OCI-LY7 (cell line): Measurements from ENCODE around the gene ZNRF2. TPM values are rescaled to one million over a fixed set of nuclear protein-coding genes. Genes with fewer than 3 reads are reported as not detected.

Experiments used
- BruUV-seq: library from RNA; stranded (reverse); fragments of 400-500 nt; replicated peaks from 2 replicates; lab custom pipeline; 2021; lab: Mats Ljungman, UMichigan
- CTCF ChIA-PET: fragments of 300-600 bp; sonication (Branson Sonifier 250); formaldehyde crosslinking; loops from one replicate; lab custom pipeline; 2022; ENCODE audit warnings: antibody characterized with exemption; ENCODE audit not compliant: unreplicated experiment; lab: Charles Lee
- POLR2A ChIA-PET: fragments of 300-600 bp; sonication (Branson Sonifier 250); formaldehyde crosslinking; loops from one replicate; lab custom pipeline; 2022; ENCODE audit warnings: antibody characterized with exemption; lab: Charles Lee
- DNase-seq: peaks from one replicate; pipeline ENCODE4 v3.0.0-alpha.2; 2015; ENCODE audit warnings: low spot score
- H2AFZ ChIP-seq: fragments of 200-600 bp; sonication (generic), shearing (Covaris generic); 2 replicates; pipeline ENCODE4 v1.6.1; 2014; ENCODE audit warnings: mild to moderate bottlenecking, antibody characterized with exemption, low read length, moderate library complexity
- H3K27ac ChIP-seq: fragments of 200-600 bp; sonication (generic); 2 replicates; pipeline ENCODE4 v1.5.1; 2014; ENCODE audit warnings: mixed run types, low read depth, mild to moderate bottlenecking, moderate library complexity, low read length, inconsistent platforms; ENCODE audit not compliant: poor library complexity, severe bottlenecking
- H3K36me3 ChIP-seq: fragments of 200-600 bp; sonication (generic); 2 replicates; pipeline ENCODE4 v1.6.1; 2014; ENCODE audit warnings: mild to moderate bottlenecking, antibody characterized with exemption, low read length, moderate library complexity, mixed read lengths; ENCODE audit not compliant: insufficient read depth
- H3K4me1 ChIP-seq: fragments of 200-600 bp; sonication (generic); 2 replicates; pipeline ENCODE4 v1.5.1; 2014; ENCODE audit warnings: mild to moderate bottlenecking, low read length; ENCODE audit not compliant: insufficient read depth, poor library complexity, severe bottlenecking
- H3K4me2 ChIP-seq: fragments of 200-600 bp; sonication (generic); 2 replicates; pipeline ENCODE4 v1.6.1; 2014; ENCODE audit warnings: mild to moderate bottlenecking, low read length
- H3K4me3 ChIP-seq: fragments of 200-600 bp; sonication (generic); 2 replicates; pipeline ENCODE4 v1.5.1; 2014; ENCODE audit warnings: mild to moderate bottlenecking, low read depth, low read length; ENCODE audit not compliant: poor library complexity, severe bottlenecking
- H3K79me2 ChIP-seq: fragments of 200-600 bp; sonication (generic); 2 replicates; pipeline ENCODE4 v1.6.1; 2016; ENCODE audit warnings: low read depth, mild to moderate bottlenecking, low read length, moderate library complexity, mixed read lengths; ENCODE audit not compliant: insufficient read depth
- H3K9me2 ChIP-seq: fragments of 200-600 bp; sonication (generic); 2 replicates; pipeline ENCODE4 v1.6.1; 2016; ENCODE audit warnings: mild to moderate bottlenecking, low read length, mixed read lengths; ENCODE audit not compliant: insufficient read depth
- H3K9me3 ChIP-seq: fragments of 200-600 bp; sonication (generic); 2 replicates; pipeline ENCODE4 v1.6.1; 2014; ENCODE audit warnings: mild to moderate bottlenecking, mixed run types, low read length, mixed read lengths
- H4K20me1 ChIP-seq: fragments of 200-600 bp; sonication (generic); 2 replicates; pipeline ENCODE4 v1.6.1; 2014; ENCODE audit warnings: mild to moderate bottlenecking, antibody characterized with exemption, low read length, moderate library complexity, mixed read lengths; ENCODE audit not compliant: insufficient read depth
- CTCF ChIP-seq: fragments of 200-600 bp; sonication (generic); conservative IDR thresholded peaks from 2 replicates; pipeline ENCODE4 v1.5.1; 2014; ENCODE audit warnings: mild to moderate bottlenecking, antibody characterized with exemption, low read length, moderate library complexity, mixed read lengths
- EZH2phosphoT487 ChIP-seq: fragments of 200-600 bp; sonication (generic); IDR thresholded peaks from 2 replicates; pipeline ENCODE4 v1.6.1; 2018; ENCODE audit warnings: low read depth, borderline replicate concordance, mild to moderate bottlenecking, mixed run types, antibody characterized with exemption, low read length, moderate library complexity, mixed read lengths
- intact Hi-C: fragments of 100-400 bp; cut with micrococcal nuclease; formaldehyde crosslinking; loops from one replicate; pipeline ENCODE4 v1.10.0; 2022; ENCODE audit not compliant: unreplicated experiment
- total RNA-seq, 2 experiments: library from RNA; depleted of rRNA in 1 of 2; stranded (reverse); fragments of >200 nt in 1 of 2; shearing (Covaris generic) in 1 of 2; gene quantifications; 2 replicates each; pipeline ENCODE4 v1.2.3, GENCODE V29; 2014 to 2022

Gene ZNRF2
- total RNA-seq, 2 experiments from 2014 or later: 21.2 to 24.7 TPM

GRCh38 chr7:30306976-30307375, 22.6 kb downstream of the ZNRF2 start:
- BruUV-seq: no TSS peak
- H3K9me3 ChIP-seq: peaks cover 10% of the 10 kb centered on the region; the same call in 1 of the 2 replicates
- no peak overlapping the region for H3K4me2 ChIP-seq
- no peak overlapping the region for H2AFZ ChIP-seq
- TF ChIP-seq EZH2phosphoT487 (no peak), CTCF (no peak)
- H3K27ac ChIP-seq: no peak overlapping the region
- H3K36me3 ChIP-seq: peaks cover 4% of the 10 kb centered on the region; the same call in 1 of the 2 replicates
- POLR2A ChIA-PET: interaction anchor here (0.9 to 3.6 kb wide), 4 partner anchors 10 to 43 kb away, joined by 4 to 25 read pairs (median 12); no protein-coding TSS in a partner anchor
- CTCF ChIA-PET: no interaction called here
- H3K4me3 ChIP-seq: no peak overlapping the region
- H3K9me2 ChIP-seq: no peaks in the 10 kb centered on the region
- intact Hi-C loops: no loop called here
- peaks cover 99% of the 10 kb centered on the region for H3K79me2 ChIP-seq
- DNase-seq: no peak
- H4K20me1 ChIP-seq: peaks cover 13% of the 10 kb centered on the region; the same call in 1 of the 2 replicates
- H3K4me1 ChIP-seq: peaks cover 24% of the 10 kb centered on the region

- Histone ChIP-seq H3K9me2 (no peaks in the 10 kb centered on the region), H3K36me3 (peaks cover 4% of the 10 kb centered on the region; the same call in 1 of the 2 replicates), H4K20me1 (peaks cover 15% of the 10 kb centered on the region; the same call in 1 of the 2 replicates), H3K27ac (no peak overlapping the region), H3K4me1 (peaks cover 25% of the 10 kb centered on the region), H3K9me3 (peaks cover 10% of the 10 kb centered on the region; the same call in 1 of the 2 replicates), H3K79me2 (peaks cover 99% of the 10 kb centered on the region), H3K4me2 (no peak overlapping the region), H3K4me3 (no peak overlapping the region), H2AFZ (no peak overlapping the region)
- intact Hi-C loops: no loop called here
- DNase-seq: no peak
- TF ChIP-seq CTCF (no peak), EZH2phosphoT487 (no peak)
- CTCF ChIA-PET: no interaction called here
- POLR2A ChIA-PET: interaction anchor here (0.7 to 1.3 kb wide), 6 partner anchors 12 to 86 kb away, joined by 3 to 4 read pairs (median 3); no protein-coding TSS in a partner anchor
- BruUV-seq: no TSS peak
These were observed 24.0 kb downstream of the ZNRF2 start for GRCh38 chr7:30308389-30308788.

GRCh38 chr7:30309302-30309701, 24.9 kb downstream of the ZNRF2 start:
- no TSS peak for BruUV-seq
- CTCF ChIA-PET: interaction anchor here (0.5 kb wide), 1 partner anchor 341 kb away, joined by 3 read pairs; no protein-coding TSS in a partner anchor

More at GRCh38 chr7:30309302-30309701, 24.9 kb downstream of the ZNRF2 start:
- Histone ChIP-seq H3K4me3 (no peak overlapping the region), H4K20me1 (peaks cover 12% of the 10 kb centered on the region; the same call in 1 of the 2 replicates), H3K27ac (no peak overlapping the region), H3K4me1 (peaks cover 19% of the 10 kb centered on the region), H3K79me2 (peaks cover 100% of the 10 kb centered on the region), H3K36me3 (peaks cover 4% of the 10 kb centered on the region; the same call in 1 of the 2 replicates), H3K4me2 (no peak overlapping the region), H2AFZ (no peak overlapping the region), H3K9me3 (peaks cover 10% of the 10 kb centered on the region; the same call in 1 of the 2 replicates), H3K9me2 (no peaks in the 10 kb centered on the region)
- DNase-seq: no peak
- TF ChIP-seq EZH2phosphoT487 (no peak), CTCF (no peak)
- POLR2A ChIA-PET: interaction anchor here (0.7 to 1.2 kb wide), 3 partner anchors 19 to 85 kb away, joined by 3 to 4 read pairs (median 4); no protein-coding TSS in a partner anchor
- intact Hi-C loops: no loop called here
